Erythroblast (primary cell): ENCODE measurements around the gene OR10AG1.

Experiments
- GATA1 ChIP-seq: IDR thresholded peaks from 2 replicates; pipeline ENCODE4 v1.6.1; 2011; ENCODE audit warnings: low read depth, mild to moderate bottlenecking, control low read depth, low read length, moderate library complexity
- POLR2A ChIP-seq: IDR thresholded peaks from 2 replicates; pipeline ENCODE4 v1.6.1; 2011; ENCODE audit warnings: mild to moderate bottlenecking, low read length

DNA sequence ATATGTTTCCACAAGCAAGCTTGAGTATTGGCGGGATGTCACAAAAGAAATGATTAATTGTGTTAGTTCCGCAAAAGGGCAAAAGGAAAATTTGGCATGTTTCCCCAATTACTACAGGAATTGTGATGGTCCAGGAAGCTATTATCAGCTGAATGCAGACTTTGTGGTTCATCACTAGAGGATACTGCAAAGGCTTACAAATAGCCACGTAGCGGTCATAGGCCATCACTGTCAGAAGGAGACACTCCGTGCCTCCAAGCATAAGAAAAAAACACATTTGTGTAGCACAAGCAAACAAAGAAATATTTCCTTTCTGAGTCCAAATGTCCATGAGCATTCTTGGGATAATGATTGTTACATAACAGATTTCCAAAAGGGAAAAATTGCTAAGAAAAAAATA lies 1.8 kb downstream of the OR10AG1 start:
- TF ChIP-seq POLR2A (no peak), GATA1 (no peak)
